Gastrocnemius medialis (tissue), 4 donors: ENCODE data around the gene REXO1.

Experiments
- CTCF ChIP-seq, 5 experiments: fragments of 450-650 bp in 3 of 5; fragments of 200-600 bp in 2 of 5; sonication (generic) in 2 of 5; IDR thresholded peaks in 4 of 5; conservative IDR thresholded peaks in 1 of 5; 1 replicate in 4 of 5; 2 replicates in 1 of 5; pipeline ENCODE4 v1.5.1; 2016 to 2019; ENCODE audit warnings: antibody characterized with exemption in 5 of 5, mild to moderate bottlenecking in 3 of 5, moderate library complexity in 3 of 5
- POLR2A ChIP-seq, 2 donors: fragments of 450-650 bp; IDR thresholded peaks; one replicate each; pipeline ENCODE4 v1.6.1; 2017; ENCODE audit warnings: antibody characterized with exemption in 2 of 2, mild to moderate bottlenecking in 2 of 2, moderate library complexity in 2 of 2

- no peak for TF ChIP-seq CTCF (IDR thresholded peaks at IDR 0.05 in 4 of 5, conservative IDR thresholded peaks at IDR 0.05 in 1 of 5)
- no peak for TF ChIP-seq POLR2A (IDR thresholded peaks at IDR 0.05)
Observed at GRCh38 chr19:1814833-1815604, 33.3 kb downstream of the REXO1 start.
